Effector memory CD4-positive, alpha-beta T cell (primary cell): ENCODE data around the gene KCNAB2.

ENCODE experiments used
- DNase-seq, 3 donors: peaks; one replicate each; pipeline ENCODE4 v3.0.0-alpha.2; 2020
- H3K27ac ChIP-seq: 2 replicates; pipeline ENCODE4 v1.7.0; 2013; ENCODE audit warnings: mild to moderate bottlenecking, low read length, moderate library complexity; ENCODE audit not compliant: insufficient read depth, poor library complexity, severe bottlenecking
- H3K27me3 ChIP-seq: replicated peaks from 2 replicates; pipeline ENCODE4 v1.7.0; 2013; ENCODE audit warnings: mild to moderate bottlenecking, low read length; ENCODE audit not compliant: insufficient read depth, control insufficient read depth, poor library complexity, severe bottlenecking
- H3K36me3 ChIP-seq: 2 replicates; pipeline ENCODE4 v1.7.0; 2013; ENCODE audit warnings: mild to moderate bottlenecking, low read length, moderate library complexity; ENCODE audit not compliant: control insufficient read depth, insufficient read depth
- H3K4me1 ChIP-seq: 2 replicates; pipeline ENCODE4 v1.7.0; 2013; ENCODE audit warnings: low read length, mild to moderate bottlenecking; ENCODE audit not compliant: control insufficient read depth, insufficient read depth, poor library complexity, severe bottlenecking
- H3K4me3 ChIP-seq: 2 replicates; pipeline ENCODE4 v1.7.0; 2013; ENCODE audit warnings: low read length, low read depth, mild to moderate bottlenecking; ENCODE audit not compliant: insufficient read depth, poor library complexity, severe bottlenecking
- H3K9me3 ChIP-seq: 2 replicates; pipeline ENCODE4 v1.7.0; 2013; ENCODE audit warnings: mild to moderate bottlenecking, low read length, moderate library complexity; ENCODE audit not compliant: control insufficient read depth

Gene KCNAB2

GRCh38 chr1:6131561-6131960 is 85.9 kb downstream of the KCNAB2 start:
- Histone ChIP-seq H3K4me1 (no peaks in the 10 kb centered on the region), H3K9me3 (no peaks in the 10 kb centered on the region), H3K4me3 (no peak overlapping the region), H3K36me3 (no peaks in the 10 kb centered on the region), H3K27me3 (no peaks in the 10 kb centered on the region), H3K27ac (no peak overlapping the region)
- DNase-seq = no peak

- no peaks in the 10 kb centered on the region for H3K4me1 ChIP-seq
- no peaks in the 10 kb centered on the region for H3K9me3 ChIP-seq
- H3K36me3 ChIP-seq = no peaks in the 10 kb centered on the region
- H3K27ac ChIP-seq = no peak overlapping the region
- DNase-seq = no peak
- no peaks in the 10 kb centered on the region for H3K27me3 ChIP-seq
- no peak overlapping the region for H3K4me3 ChIP-seq
Observed at GRCh38 chr1:6133146-6133895, 87.6 kb downstream of the KCNAB2 start.

- Histone ChIP-seq H3K9me3 (no peaks in the 10 kb centered on the region), H3K4me3 (no peak overlapping the region), H3K27ac (no peak overlapping the region), H3K4me1 (no peaks in the 10 kb centered on the region), H3K27me3 (no peaks in the 10 kb centered on the region), H3K36me3 (no peaks in the 10 kb centered on the region)
- DNase-seq = no peak
Observed at GRCh38 chr1:6134206-6134605, 88.5 kb downstream of the KCNAB2 start.

GRCh38 chr1:6134741-6135510 is 89.2 kb downstream of the KCNAB2 start:
- Histone ChIP-seq H3K27me3 (no peaks in the 10 kb centered on the region), H3K4me1 (no peaks in the 10 kb centered on the region), H3K4me3 (no peak overlapping the region), H3K9me3 (no peaks in the 10 kb centered on the region), H3K36me3 (no peaks in the 10 kb centered on the region), H3K27ac (no peak overlapping the region)
- no peak for DNase-seq

GRCh38 chr1:6136516-6137220 is 91.0 kb downstream of the KCNAB2 start:
- Histone ChIP-seq H3K4me3 (no peak overlapping the region), H3K9me3 (no peaks in the 10 kb centered on the region), H3K4me1 (no peaks in the 10 kb centered on the region), H3K36me3 (no peaks in the 10 kb centered on the region), H3K27ac (no peak overlapping the region), H3K27me3 (no peaks in the 10 kb centered on the region)
- no peak for DNase-seq

- H3K4me3 ChIP-seq = no peak overlapping the region
- no peak overlapping the region for H3K27ac ChIP-seq
- no peaks in the 10 kb centered on the region for H3K4me1 ChIP-seq
- DNase-seq = no peak
- H3K9me3 ChIP-seq = no peaks in the 10 kb centered on the region
- H3K27me3 ChIP-seq = no peaks in the 10 kb centered on the region
- no peaks in the 10 kb centered on the region for H3K36me3 ChIP-seq
Observed at GRCh38 chr1:6137758-6138157, 92.1 kb downstream of the KCNAB2 start.

GRCh38 chr1:6140413-6140812 is 94.7 kb downstream of the KCNAB2 start:
- H3K27me3 ChIP-seq = no peaks in the 10 kb centered on the region
- no peak for DNase-seq
- no peak overlapping the region for H3K27ac ChIP-seq
- no peaks in the 10 kb centered on the region for H3K9me3 ChIP-seq
- no peaks in the 10 kb centered on the region for H3K4me1 ChIP-seq
- H3K4me3 ChIP-seq = no peak overlapping the region
- H3K36me3 ChIP-seq = no peaks in the 10 kb centered on the region

- DNase-seq = no peak
- H3K4me1 ChIP-seq = no peaks in the 10 kb centered on the region
- H3K9me3 ChIP-seq = no peaks in the 10 kb centered on the region
- H3K27me3 ChIP-seq = no peaks in the 10 kb centered on the region
- H3K27ac ChIP-seq = no peak overlapping the region
- no peak overlapping the region for H3K4me3 ChIP-seq
- no peaks in the 10 kb centered on the region for H3K36me3 ChIP-seq
Observed at GRCh38 chr1:6141592-6141991, 95.9 kb downstream of the KCNAB2 start.

GRCh38 chr1:6142036-6142621 is 96.4 kb downstream of the KCNAB2 start:
- H3K27me3 ChIP-seq = no peaks in the 10 kb centered on the region
- H3K4me1 ChIP-seq = no peaks in the 10 kb centered on the region
- no peak overlapping the region for H3K27ac ChIP-seq
- no peaks in the 10 kb centered on the region for H3K9me3 ChIP-seq
- H3K36me3 ChIP-seq = no peaks in the 10 kb centered on the region
- DNase-seq = no peak
- no peak overlapping the region for H3K4me3 ChIP-seq
